ENCODE measurements around the gene ARID1B. TPM values are rescaled to one million over a fixed set of nuclear protein-coding genes. Genes with fewer than 3 reads are reported as not detected.

The ARID1B gene
- total RNA-seq, 1 donor from 2014 or later: 78.1 TPM

GRCh38 chr6:157253699-157254098, 476.5 kb downstream of the ARID1B start:
- TF ChIP-seq CTCF (IDR thresholded peaks at IDR 0.05): no peak
- Mint-ChIP-seq H3K36me3 (ENCODE audit: unreplicated experiment) (no peaks in the 10 kb centered on the region), H3K4me3 (ENCODE audit: unreplicated experiment) (no peak overlapping the region), H3K27me3 (ENCODE audit: unreplicated experiment) (peaks cover 62% of the 10 kb centered on the region), H3K9me3 (ENCODE audit: unreplicated experiment) (peaks cover 3% of the 10 kb centered on the region), H3K4me1 (ENCODE audit: unreplicated experiment) (no peaks in the 10 kb centered on the region), H3K27ac (ENCODE audit: unreplicated experiment) (no peak overlapping the region)
- DNase-seq (ENCODE audit: extremely low spot score, unreplicated experiment): no peak

GRCh38 chr6:157254538-157254937, 477.4 kb downstream of the ARID1B start:
- no peak for TF ChIP-seq CTCF (IDR thresholded peaks at IDR 0.05)
- no peak for DNase-seq (ENCODE audit: extremely low spot score, unreplicated experiment)
- Mint-ChIP-seq H3K27ac (ENCODE audit: unreplicated experiment) (no peak overlapping the region), H3K36me3 (ENCODE audit: unreplicated experiment) (no peaks in the 10 kb centered on the region), H3K4me3 (ENCODE audit: unreplicated experiment) (no peak overlapping the region), H3K27me3 (ENCODE audit: unreplicated experiment) (peaks cover 55% of the 10 kb centered on the region), H3K4me1 (ENCODE audit: unreplicated experiment) (no peaks in the 10 kb centered on the region), H3K9me3 (ENCODE audit: unreplicated experiment) (no peaks in the 10 kb centered on the region)

GRCh38 chr6:157255079-157255478, 477.9 kb downstream of the ARID1B start:
- no peak for DNase-seq (ENCODE audit: extremely low spot score, unreplicated experiment)
- Mint-ChIP-seq H3K36me3 (ENCODE audit: unreplicated experiment) (no peaks in the 10 kb centered on the region), H3K4me1 (ENCODE audit: unreplicated experiment) (no peaks in the 10 kb centered on the region), H3K9me3 (ENCODE audit: unreplicated experiment) (no peaks in the 10 kb centered on the region), H3K4me3 (ENCODE audit: unreplicated experiment) (no peak overlapping the region), H3K27ac (ENCODE audit: unreplicated experiment) (no peak overlapping the region), H3K27me3 (ENCODE audit: unreplicated experiment) (peaks cover 53% of the 10 kb centered on the region)
- no peak for TF ChIP-seq CTCF (IDR thresholded peaks at IDR 0.05)

GRCh38 chr6:157258878-157259277, 481.7 kb downstream of the ARID1B start:
- H3K9me3 Mint-ChIP-seq (ENCODE audit: unreplicated experiment): no peaks in the 10 kb centered on the region
- H3K27ac Mint-ChIP-seq (ENCODE audit: unreplicated experiment): no peak overlapping the region
- no peaks in the 10 kb centered on the region for H3K4me1 Mint-ChIP-seq (ENCODE audit: unreplicated experiment)
- H3K27me3 Mint-ChIP-seq (ENCODE audit: unreplicated experiment): peaks cover 34% of the 10 kb centered on the region
- H3K4me3 Mint-ChIP-seq (ENCODE audit: unreplicated experiment): no peak overlapping the region
- no peak for DNase-seq (ENCODE audit: extremely low spot score, unreplicated experiment)
- no peak for TF ChIP-seq CTCF (IDR thresholded peaks at IDR 0.05)
- no peaks in the 10 kb centered on the region for H3K36me3 Mint-ChIP-seq (ENCODE audit: unreplicated experiment)

GRCh38 chr6:157259443-157259842, 482.3 kb downstream of the ARID1B start:
- H3K27ac Mint-ChIP-seq (ENCODE audit: unreplicated experiment): no peak overlapping the region
- peaks cover 30% of the 10 kb centered on the region for H3K27me3 Mint-ChIP-seq (ENCODE audit: unreplicated experiment)
- H3K4me3 Mint-ChIP-seq (ENCODE audit: unreplicated experiment): no peak overlapping the region
- no peaks in the 10 kb centered on the region for H3K9me3 Mint-ChIP-seq (ENCODE audit: unreplicated experiment)
- TF ChIP-seq CTCF (IDR thresholded peaks at IDR 0.05): no peak
- H3K4me1 Mint-ChIP-seq (ENCODE audit: unreplicated experiment): no peaks in the 10 kb centered on the region
- H3K36me3 Mint-ChIP-seq (ENCODE audit: unreplicated experiment): no peaks in the 10 kb centered on the region
- no peak for DNase-seq (ENCODE audit: extremely low spot score, unreplicated experiment)

Small RNA genes lying within 50 kb of the gene (microRNA-seq; reads per million reads assigned to microRNA genes)
- not detected for gene MIR4466 (ENCODE audit: unreplicated experiment)

Data from osteocyte (in vitro differentiated cells).